Measurements from ENCODE around the gene JPT2.

- TF ChIP-seq SP1 (CRISPR knock-in tag; conservative IDR thresholded peaks at IDR 0.05) (no peak), CBFB (CRISPR knock-in tag; IDR thresholded peaks at IDR 0.05; ENCODE audit: low read depth) (no peak), CTCF (IDR thresholded peaks at IDR 0.05) (no peak), TCF7 (CRISPR knock-in tag; IDR thresholded peaks at IDR 0.05; ENCODE audit: low read depth) (no peak), MLX (CRISPR knock-in tag; IDR thresholded peaks at IDR 0.05) (no peak), E2F4 (CRISPR knock-in tag; IDR thresholded peaks at IDR 0.05; ENCODE audit: borderline replicate concordance, low read depth) (no peak)
Observed at GRCh38 chr16:1642753-1643152, 35.3 kb upstream of the JPT2 start.

Measured in WTC11 (cell line).